Epithelial cell of esophagus (primary cell): ENCODE results near the gene STS.
A peak's percentile ranks its signal among the peaks of the same experiment; 100 is the strongest.

ENCODE experiments used
- DNase-seq: peaks from one replicate; pipeline ENCODE4 v3.0.0; 2010; ENCODE audit warnings: low read depth
- H3K4me3 ChIP-seq: 2 replicates; pipeline ENCODE4 v1.5.1; 2011; ENCODE audit warnings: mild to moderate bottlenecking, low read length, control low read depth
- TF ChIP-seq, protein P1 (sequence below): IDR thresholded peaks from 2 replicates; pipeline ENCODE4 v1.5.1; 2011; ENCODE audit warnings: low read depth, mild to moderate bottlenecking, low read length, control low read depth, inconsistent platforms; ENCODE audit not compliant: insufficient read depth; ENCODE audit errors: missing control alignments

Gene STS

DNA sequence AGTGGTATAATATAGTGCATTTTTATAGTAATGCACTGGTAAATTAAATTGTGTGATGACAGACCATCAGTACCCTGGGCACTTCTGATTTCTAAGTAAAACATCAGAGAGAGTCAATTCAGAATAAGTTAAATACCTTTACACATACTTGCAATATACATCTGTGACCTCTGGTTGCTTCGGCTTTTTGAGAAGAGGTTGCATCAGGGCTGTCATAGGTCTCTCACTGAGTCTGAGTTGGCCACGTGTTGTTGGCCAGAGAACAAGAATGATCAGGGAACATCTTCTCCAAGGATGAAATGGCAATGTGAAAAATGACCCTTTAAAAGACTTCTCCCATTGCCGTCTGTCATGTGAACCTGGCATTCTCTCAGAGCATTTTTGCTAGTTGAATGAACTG, 37.3 kb downstream of the STS start:
- TF ChIP-seq, protein P1, sequence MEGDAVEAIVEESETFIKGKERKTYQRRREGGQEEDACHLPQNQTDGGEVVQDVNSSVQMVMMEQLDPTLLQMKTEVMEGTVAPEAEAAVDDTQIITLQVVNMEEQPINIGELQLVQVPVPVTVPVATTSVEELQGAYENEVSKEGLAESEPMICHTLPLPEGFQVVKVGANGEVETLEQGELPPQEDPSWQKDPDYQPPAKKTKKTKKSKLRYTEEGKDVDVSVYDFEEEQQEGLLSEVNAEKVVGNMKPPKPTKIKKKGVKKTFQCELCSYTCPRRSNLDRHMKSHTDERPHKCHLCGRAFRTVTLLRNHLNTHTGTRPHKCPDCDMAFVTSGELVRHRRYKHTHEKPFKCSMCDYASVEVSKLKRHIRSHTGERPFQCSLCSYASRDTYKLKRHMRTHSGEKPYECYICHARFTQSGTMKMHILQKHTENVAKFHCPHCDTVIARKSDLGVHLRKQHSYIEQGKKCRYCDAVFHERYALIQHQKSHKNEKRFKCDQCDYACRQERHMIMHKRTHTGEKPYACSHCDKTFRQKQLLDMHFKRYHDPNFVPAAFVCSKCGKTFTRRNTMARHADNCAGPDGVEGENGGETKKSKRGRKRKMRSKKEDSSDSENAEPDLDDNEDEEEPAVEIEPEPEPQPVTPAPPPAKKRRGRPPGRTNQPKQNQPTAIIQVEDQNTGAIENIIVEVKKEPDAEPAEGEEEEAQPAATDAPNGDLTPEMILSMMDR, result no peak
- no peak for DNase-seq
- no peak overlapping the region for H3K4me3 ChIP-seq

DNA sequence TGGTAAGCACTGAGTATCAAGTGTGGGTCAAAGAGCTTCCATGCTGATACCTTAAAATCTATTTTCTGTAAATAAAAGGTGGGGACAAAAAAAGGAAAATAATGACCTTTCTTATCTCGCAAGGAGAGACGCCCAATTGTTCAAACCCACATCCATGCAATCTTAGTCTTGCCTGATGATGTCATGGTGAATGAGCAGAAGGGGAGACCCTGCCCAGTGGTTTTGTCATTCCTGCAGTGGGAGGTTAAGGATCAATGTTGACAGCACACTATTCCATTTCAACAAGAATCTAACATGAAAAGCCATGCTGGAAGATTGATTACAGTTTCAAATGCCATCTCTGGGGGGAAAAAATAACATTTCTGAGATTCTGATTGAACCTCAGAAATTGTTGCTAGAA, 41.2 kb downstream of the STS start:
- TF ChIP-seq, protein P1, result no peak
- DNase-seq, result no peak
- H3K4me3 ChIP-seq, result no peak overlapping the region

DNA sequence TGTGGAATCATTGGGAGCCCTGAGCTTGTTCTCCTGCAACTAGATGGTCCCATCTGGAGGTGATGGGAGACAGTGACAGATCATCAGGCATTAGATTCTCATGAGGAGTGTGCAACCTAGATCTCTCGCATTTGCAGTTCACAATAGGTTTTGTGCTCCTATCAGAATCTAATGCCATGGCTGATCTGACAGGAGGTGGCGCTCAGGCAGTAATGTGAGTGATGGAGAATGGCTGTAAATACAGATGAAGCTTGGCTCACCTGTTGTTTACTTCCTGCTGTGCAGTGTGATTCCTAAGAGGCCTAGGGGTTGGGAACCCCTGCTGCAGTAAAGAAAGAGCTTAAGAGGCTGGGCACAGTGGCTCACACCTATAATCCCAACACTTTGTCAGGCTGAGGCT, 42.6 kb downstream of the STS start:
- DNase-seq, result peak; percentile 4
- TF ChIP-seq, protein P1, result peak; percentile 21
- H3K4me3 ChIP-seq, result no peak overlapping the region

DNA sequence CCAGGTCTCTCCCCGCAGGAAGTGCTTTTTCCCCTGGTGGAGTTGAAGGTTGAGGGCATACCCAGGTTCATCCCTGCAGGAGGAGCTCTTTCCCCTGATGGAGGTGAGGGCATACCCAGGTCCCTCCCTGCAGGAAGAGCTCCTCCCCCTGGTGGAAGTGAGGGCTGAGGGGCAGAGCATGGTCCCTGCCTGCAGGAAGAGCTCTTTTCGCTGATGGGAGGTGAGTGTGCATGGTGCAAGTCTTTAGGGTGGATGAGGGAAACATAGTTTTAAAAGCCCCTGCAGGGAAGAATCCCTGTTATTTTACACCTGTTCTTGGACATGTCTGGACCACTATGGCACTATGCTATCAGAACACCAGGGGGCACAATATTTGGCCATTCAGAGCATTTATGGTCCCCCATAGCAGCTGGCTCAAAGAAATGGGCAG, 44.2 kb downstream of the STS start:
- no peak overlapping the region for H3K4me3 ChIP-seq
- TF ChIP-seq, protein P1, result no peak
- no peak for DNase-seq

DNA sequence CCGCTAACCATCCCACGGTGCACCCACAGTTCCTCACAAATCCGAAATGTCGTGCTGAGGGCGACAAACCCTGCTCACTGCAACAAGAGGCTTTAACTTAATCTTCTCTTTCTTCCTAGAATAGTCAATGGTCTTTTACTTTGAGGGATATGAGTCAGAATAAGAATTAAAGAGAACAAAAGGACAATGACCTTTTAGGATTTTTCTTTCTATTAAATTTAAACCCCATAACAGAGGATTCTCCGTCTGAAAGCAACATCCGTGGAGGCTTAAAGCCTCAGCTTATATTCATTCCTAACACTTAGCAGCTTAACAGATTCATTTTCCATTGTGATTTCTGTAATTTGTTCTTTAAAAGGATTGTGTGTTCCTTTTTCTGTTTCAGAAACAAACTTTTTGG, 45.4 kb downstream of the STS start:
- TF ChIP-seq, protein P1, result no peak
- DNase-seq, result no peak
- H3K4me3 ChIP-seq, result no peak overlapping the region

DNA sequence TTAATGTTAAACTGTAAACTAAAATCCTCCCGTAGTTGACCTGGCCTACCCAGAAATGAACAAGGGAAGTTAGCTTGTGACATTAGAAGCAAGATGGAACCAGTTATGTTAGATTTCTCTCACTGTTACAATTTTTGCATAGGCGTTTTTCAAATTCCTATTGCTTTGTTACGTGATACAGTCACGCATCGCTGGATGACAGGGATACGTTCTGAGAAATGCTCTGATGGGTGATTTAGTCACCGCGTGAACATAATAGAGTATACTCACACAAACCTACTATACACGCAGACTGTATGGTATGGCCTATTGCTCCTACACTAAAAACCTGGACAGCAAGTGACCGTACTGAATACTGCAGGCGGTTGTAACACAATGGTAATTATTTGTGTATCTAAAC, 47.1 kb downstream of the STS start:
- TF ChIP-seq, protein P1, result no peak
- no peak for DNase-seq
- H3K4me3 ChIP-seq, result no peak overlapping the region
